ENCODE measurements around the gene DMAP1.

Gene DMAP1

DNA sequence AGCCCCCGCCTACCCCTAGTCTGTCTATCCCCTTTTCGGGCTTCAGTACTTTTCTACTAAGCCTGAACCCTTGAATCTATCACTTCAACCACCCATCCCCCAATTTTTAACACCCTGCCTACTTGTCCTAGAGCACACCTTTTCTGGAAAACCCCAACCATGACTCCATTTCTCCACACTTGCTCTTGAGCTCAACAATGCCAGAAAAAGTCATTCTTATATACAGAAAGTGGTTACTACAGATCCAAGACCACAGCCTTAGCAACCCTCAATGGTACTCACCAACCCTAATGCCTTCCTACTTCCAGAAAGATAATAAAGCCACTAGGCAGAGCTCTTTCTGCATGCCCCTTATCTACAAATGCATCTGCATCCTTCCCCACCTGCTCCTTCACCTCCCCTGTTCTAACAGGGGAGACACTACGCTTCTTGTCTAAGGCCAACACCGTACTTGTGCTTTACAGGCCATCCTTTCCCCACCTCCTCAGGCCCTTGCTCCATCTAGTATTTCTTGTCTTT lies 41.2 kb downstream of the DMAP1 start:
- DNase-seq (ENCODE audit: low read depth) = no peak

DNA sequence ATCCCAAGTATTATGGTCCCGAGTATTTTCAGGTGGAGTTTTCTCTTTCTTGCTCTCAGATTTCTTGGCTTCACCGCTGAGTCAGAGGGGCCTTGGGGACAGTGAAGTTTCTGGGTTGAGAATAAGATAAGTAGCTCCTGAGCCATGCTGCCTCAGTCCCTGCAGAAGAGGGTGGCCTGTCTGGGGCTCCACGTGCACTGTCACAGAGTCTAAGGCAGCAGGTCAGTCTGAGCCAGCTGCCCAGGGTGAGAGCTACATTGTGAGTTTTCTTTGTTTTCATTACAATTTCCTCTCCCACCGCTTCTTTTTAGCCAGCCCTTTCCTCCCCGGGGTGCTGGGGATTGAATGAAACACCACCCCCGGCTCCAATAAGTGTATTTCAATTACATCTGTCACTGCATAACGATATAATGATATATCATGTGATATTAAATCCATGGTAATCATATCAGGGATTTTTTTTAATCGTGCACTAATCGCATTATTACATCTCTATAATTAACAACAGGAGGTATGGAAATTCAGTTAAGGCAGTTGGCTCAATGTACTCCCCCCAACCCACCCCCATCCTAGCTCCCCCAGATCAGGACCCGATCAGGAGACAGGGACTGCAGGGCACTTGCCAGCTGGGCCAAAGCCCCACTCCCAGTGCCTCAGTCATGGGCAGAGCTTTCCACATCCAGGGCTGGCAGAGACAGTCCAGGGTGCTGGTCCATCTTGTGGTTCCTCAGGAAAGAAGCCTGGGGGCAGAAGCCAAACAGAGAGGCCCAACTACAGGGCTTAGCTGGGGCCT lies 43.7 kb downstream of the DMAP1 start:
- DNase-seq (ENCODE audit: low read depth) = no peak

DNA sequence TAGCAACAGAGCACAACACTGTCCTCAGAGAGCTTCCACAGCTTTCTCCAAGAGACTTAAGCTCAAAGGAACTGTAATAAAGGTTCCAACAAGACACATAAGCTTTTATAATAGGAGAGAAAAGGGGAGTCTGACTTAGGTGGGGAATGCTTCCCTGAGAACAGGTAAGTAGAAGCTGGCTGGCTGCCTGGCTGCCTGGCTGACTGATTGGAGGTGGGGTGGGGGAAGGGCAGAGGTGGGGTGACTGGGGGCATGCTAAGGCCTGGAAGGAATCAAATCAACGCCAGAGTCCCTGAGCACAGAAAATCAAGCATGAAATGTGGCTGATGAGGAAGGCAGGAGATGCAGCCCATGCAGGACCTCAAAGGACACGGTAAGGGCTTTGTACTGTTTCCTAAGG lies 45.8 kb downstream of the DMAP1 start:
- no peak for DNase-seq (ENCODE audit: low read depth)

DNA sequence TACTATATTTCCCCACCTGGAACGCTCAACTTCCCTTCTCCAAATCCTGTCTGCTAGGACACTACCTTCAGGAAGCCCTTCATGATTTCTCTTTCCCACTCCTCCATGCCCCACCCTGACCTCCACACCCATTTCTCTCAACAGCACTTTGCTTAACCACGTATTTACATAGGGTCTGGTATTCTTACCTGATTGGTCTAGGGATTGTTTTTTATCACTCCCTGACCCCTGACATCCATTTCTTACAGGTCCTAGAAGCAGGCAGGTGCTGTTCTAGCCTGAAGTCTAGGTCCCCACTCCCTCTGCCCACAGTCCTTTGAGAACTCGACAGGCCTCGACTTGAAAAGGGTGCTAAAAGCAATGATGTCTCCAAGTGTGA lies 47.5 kb downstream of the DMAP1 start:
- no peak for DNase-seq (ENCODE audit: low read depth)

DNA sequence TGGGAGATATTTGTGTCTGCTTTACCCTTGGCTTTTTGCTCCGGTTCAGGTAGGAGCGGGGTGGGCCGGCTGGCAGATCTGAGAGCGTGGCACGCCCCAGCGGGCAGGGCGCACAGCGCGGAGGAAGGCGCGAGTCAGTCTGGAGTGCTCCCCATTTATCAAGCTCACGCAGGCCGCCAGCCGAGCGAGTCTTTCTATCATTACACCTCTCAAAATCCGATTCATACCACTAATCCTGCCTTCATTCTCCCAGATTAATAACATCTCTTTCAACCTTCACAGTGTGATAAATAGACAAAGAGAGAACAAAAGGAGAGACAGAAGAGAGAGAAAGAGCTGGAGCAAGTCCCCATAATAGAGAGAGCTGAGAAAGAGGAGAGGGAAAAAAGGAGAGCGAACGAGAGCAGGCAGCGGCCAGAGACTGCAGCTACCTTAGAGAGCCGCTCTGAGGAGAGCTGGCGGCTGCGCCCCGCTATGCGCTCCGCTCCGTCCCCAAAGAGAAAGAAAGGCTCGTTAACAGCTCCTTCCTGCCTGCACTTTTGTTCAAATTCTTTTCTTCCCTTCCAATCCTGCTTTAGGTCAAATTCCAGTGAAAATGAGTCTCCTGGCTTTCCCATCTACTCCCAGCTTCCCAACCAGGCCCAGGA lies 48.0 kb downstream of the DMAP1 start:
- DNase-seq (ENCODE audit: low read depth) = no peak

DNA sequence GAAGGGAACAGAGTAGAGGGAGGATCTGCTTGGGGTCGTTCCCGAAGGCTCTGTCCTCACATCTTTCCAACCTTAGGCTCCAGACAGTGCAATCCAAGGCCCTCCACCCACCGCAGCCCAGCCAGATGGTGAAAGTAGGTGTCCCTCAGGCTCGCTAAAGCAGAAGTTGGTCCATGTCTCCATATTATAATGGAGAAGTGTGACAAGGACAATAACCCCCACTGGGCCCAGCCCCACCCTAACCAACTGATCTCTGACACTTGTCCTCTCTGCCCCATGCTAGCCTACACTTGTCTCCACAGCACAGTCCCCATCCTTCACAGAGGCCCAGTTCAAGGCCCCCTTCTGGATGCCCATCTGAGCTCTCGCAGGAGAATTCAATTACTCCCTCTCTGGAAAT lies 48.7 kb downstream of the DMAP1 start:
- no peak for DNase-seq (ENCODE audit: low read depth)

DNA sequence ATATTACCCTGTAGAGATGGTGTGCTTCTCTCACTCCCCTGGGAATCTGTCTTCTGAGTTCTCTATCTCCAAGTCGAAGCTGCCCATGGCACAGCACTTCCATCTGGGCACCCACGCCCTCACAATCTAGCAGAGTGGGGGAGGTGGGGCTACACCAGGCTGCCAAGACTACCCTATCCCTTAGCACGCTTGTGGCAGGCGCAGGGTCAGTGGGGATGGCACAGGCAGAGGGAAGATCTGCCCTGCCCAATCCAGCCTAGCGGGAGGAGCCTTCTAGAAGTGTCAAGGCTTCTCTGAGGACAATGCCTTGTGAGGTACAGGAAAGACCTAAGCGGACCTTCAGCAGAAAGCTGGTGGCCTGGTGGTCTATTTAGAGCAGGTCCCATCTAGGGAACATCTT lies 49.1 kb downstream of the DMAP1 start:
- DNase-seq (ENCODE audit: low read depth) = no peak

DNA sequence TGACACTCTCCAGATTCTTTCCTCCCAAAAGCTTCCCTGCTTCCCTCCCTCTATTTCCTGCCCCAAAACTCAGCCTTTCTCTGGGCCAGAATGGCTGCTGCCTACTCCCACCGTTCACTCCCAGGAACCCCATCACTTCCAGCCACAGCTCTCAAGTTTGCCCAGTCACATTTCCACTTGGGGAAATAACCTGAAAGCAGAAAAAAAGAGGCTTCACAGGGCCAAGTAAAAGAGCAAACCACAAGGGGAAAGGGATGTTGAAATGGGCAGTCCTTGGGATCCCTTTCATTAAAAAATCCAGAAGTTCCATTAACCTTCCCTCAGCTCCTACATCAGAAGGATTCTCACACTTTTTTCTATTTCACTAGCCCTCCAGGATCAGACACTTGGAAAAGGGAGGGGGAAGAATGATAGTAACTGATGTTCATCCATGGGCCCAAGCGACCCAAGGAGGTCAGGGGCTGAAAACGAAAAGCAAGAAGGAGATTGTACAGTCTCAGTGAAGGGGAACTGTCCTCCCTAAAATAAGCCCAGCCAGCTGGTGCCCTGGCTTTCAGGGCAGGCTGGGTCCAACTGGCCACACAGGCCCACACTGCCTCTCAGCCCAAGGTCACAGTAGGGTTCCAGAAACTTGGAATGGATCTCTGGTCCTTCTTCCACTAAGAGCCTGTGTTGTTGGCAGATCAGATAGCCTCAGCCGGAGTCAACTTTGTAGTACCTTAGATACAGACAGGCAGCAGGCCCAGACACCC lies 49.7 kb downstream of the DMAP1 start:
- DNase-seq (ENCODE audit: low read depth) = no peak

DNA sequence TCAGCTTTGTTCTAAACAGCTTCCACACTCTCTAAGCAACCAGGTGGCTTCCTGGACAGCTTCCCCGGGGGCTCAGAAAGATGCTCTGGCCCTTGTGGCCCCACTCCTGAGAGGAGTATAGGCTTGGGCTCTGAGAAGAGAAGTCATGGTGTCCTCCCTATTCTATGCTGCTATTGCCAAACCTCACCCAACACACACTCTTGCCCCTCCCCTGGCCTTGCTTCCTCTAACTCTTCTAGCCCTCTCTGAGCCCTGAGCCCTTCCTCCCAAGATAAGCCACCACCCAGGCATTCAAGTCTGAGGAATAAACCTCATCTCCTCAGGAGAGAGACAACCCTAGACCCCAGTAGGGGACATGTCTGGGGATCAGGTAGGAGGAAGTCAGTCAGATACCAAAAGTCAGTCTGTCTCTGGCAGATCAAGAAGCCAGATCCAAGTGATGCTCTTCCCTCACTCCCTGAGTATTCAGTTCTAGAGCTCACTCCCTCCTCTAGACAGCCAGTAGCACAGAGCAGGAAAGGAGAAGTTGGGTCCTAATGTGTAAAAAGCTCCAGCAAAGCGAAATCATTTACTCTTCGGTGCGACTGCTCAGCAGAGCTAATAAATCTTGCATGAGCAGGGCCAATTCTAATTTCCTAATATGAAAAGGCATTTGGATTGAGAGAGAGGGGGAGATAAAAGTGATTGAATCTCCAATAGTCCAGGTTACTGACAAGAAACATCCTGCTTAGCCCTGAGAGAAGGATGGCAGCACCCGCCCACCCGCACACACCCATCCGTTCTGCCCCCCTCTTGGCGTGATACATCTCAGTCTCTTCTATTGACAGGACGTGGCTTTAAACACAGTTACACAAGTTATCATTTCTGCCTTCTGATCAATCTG lies 50.5 kb downstream of the DMAP1 start:
- no peak for DNase-seq (ENCODE audit: low read depth)

DNA sequence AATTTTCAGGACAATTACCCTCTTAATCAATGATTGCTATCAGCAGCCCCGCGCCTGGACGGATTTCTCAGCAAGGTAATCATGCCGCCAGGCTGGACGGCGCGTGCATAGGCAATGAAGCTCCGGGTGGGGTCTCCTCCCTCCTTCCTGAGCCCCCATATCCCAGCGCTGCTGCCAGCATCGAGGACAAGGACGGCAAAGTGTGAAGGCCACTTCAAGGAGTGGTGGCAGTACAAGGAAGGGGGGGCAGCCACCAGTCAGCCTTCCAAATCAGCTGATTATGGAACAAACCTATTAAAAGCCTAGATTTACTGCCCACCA lies 51.1 kb downstream of the DMAP1 start:
- DNase-seq (ENCODE audit: low read depth) = no peak

DNA sequence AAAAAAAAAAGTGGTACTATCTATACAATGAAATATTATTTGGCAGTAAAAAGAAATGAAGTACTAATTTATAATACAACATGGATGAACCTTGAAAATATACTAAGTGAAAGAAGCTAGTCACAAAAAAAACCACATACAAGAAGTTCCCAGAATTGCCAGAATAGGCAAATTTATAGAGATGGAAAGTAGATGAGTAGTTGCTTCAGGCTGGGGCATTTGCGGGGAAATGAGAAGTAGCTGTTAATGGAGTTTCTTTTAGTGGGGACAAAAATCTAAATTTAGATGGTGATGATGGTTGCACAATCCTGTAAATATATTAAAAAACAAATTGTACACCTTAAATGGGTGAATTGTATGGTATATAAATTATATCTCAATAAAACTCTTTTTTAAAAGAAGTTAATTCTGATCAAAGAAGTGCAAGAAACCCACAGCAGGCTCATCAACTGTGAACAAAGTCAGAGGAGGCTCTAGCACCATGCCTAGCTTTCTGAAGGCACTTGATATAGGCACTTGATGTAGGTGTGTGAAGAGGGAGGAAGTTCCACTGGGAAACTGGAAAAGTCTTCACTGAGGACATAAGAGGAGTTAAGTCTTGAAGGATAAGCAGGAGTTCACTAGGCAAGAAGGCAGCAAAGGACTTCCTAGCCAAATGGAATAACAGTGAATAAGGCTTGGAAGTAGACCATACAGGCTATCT lies 52.5 kb downstream of the DMAP1 start:
- DNase-seq (ENCODE audit: low read depth) = no peak

DNA sequence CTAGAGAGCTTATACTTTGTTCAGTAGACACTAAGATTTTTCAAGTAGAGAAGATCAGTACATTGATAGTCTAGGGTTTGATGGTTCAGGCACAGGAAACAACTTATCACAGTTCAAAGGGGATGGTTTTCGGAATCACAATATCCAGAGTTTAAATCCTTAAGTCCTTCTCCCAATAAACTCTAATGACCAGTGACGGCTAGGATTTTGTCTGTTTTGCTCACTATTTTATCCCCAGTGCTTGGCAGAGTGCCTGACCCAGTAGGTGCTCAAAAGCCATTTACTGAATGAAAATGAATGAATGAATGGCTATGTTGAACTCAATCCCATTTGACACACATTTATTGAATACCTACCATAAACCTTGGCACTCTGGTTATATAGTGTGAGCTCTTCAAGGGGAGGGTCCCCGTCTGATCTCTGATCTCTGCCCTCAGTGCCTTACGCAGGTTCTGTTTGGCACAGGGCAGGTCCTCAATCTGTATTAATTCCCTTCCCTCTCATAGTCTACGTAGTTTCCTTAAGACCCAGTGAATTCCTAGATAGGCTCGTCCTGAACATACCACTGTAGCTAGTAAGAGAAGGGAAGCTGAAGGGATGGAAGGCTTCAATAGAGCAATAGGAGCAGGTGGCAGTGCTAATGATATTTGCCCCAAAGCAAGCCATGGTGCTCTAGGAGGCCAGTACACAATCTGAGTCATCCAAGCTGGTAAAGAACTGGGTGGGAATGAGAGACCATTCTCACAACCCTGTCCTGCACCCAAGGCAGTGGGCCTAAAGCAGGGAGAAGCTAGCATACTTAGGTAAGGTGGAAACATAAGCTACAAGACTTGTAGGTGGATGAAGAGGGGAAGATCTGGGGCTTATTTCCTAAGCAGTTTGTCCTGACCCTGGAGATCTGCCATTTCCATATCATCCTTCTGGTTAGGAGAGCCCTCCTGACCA lies 53.4 kb downstream of the DMAP1 start:
- no peak for DNase-seq (ENCODE audit: low read depth)

DNA sequence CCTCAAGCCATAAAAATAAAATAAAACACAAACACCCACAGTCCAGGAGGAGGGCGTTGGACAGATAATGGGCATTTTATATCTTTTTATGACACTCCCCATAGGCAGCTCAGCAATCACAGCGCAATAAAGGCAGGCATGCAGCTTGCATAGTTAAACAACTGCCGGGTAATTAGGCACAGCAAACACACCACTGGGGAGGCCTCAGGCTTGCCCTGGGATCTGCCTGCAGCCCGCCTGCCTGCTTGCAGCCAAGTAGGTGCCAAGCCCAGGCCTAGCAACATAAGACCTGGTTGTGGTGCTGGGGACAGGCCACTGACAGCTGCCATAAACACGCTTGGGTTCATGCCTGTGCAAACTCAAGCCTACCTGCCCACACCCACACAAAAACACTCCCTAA lies 54.2 kb downstream of the DMAP1 start:
- DNase-seq (ENCODE audit: low read depth) = no peak

DNA sequence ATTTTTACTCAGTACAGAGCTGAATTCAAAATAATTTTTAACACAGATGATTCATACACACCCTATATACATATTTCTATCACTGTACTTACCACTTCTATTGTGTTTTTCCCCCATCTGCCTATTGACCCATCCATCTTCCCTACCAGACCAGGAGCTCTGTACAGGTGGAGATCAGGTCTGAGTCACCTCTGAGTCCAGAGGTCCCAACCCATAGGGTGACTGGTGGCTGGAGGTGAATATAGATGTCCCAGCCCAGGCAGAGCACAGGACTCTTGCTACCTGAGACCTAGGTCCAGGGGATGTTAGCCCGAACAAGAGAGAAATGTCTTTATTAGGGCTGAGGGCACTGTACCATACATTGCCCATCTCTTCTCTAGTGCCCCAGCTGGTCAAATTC lies 54.8 kb downstream of the DMAP1 start:
- no peak for DNase-seq (ENCODE audit: low read depth)

Measured in stimulated activated CD8-positive, alpha-beta memory T cell treated with anti-CD3 and anti-CD28 coated beads, Interleukin-12 subunit alpha, Interleukin-12 subunit beta, amount 100 ng/mL, for 4 hours (primary cell).